Adrenal gland (tissue), 12 donors: ENCODE results near the gene AGBL4. TPM values are rescaled to one million over a fixed set of nuclear protein-coding genes. Genes with fewer than 3 reads are reported as not detected.

ENCODE experiments used
- DNase-seq, 7 donors: peaks; one replicate each; pipeline ENCODE4 v3.0.0-alpha.2; 2019 to 2020
- H3K27ac ChIP-seq, 5 donors: fragments of 200-600 bp; sonication (generic) in 4 of 5; 1 replicate in 3 of 5; 2 replicates in 2 of 5; pipeline versions ENCODE4 v1.5.1 to v1.8.0; 2016 to 2020; ENCODE audit warnings: mild to moderate bottlenecking in 1 of 5
- H3K27me3 ChIP-seq: fragments of 200-600 bp; 2 replicates; pipeline ENCODE4 v1.8.0; 2021
- H3K36me3 ChIP-seq, 2 donors: fragments of 200-600 bp; replicated peaks in 1 of 2; 1 replicate in 1 of 2; 2 replicates in 1 of 2; pipeline versions ENCODE4 v1.5.1 to v1.8.0; 2018 to 2022
- H3K4me1 ChIP-seq, 2 donors: fragments of 200-600 bp; replicated peaks in 1 of 2; 1 replicate in 1 of 2; 2 replicates in 1 of 2; pipeline versions ENCODE4 v1.5.1 to v1.8.0; 2018 to 2021
- H3K4me3 ChIP-seq, 4 donors: fragments of 200-600 bp; sonication (generic) in 3 of 4; one replicate each; pipeline ENCODE4 v1.5.1; 2016 to 2018
- H3K9me3 ChIP-seq, 3 donors: fragments of 200-600 bp; sonication (generic) in 1 of 3; replicated peaks in 1 of 3; 1 replicate in 2 of 3; 2 replicates in 1 of 3; pipeline versions ENCODE4 v1.5.1 to v1.8.0; 2016 to 2021
- POLR2A ChIP-seq, 2 donors: fragments of 450-650 bp; IDR thresholded peaks; one replicate each; pipeline ENCODE4 v1.6.1; 2017; ENCODE audit warnings: antibody characterized with exemption in 2 of 2, mild to moderate bottlenecking in 2 of 2, moderate library complexity in 1 of 2
- WGBS, 4 donors: extraction: QIAGEN DNeasy Blood & Tissue Kit in 2 of 4; methylation state at CpG; one replicate each; pipeline versions ENCODE4 v1.1.5 to v1.1.7; 2013 to 2017; 5-methylcytosine and 5-hydroxymethylcytosine counted together
- intact Hi-C, 2 donors: fragments of 100-400 bp; cut with DNase I; formaldehyde crosslinking; loops; one replicate each; pipeline versions ENCODE4 v1.14.1 to v1.15.0; 2022 to 2023
- polyA plus RNA-seq, 3 donors: library from polyadenylated mRNA; stranded (reverse); fragments of 200-250 nt in 2 of 3; fragments of 350-450 nt in 1 of 3; fragmentation: Illumina TruSeq in 1 of 3; extraction: RNeasy Lipid Tissue Mini Kit (QIAGEN cat#74804) in 1 of 3; gene quantifications; one replicate each; pipeline ENCODE4 v1.2.3, GENCODE V29; 2013 to 2014
- total RNA-seq, 9 donors: library from RNA; depleted of rRNA in 4 of 9; stranded (reverse); fragments of >200 nt in 4 of 9; fragments of 120-200 nt in 1 of 9; fragmentation: NEBNext Ultra II Directional in 1 of 9; extraction: Animal tissue kit (Norgen Biotek cat#: 25700) in 1 of 9; gene quantifications; one replicate each; pipeline versions ENCODE4 v1.1.0 to v1.2.4, GENCODE V29; 2013 to 2023
- TF ChIP-seq, protein P1 (sequence below), 6 experiments: fragments of 450-650 bp in 4 of 6; fragments of 200-600 bp in 2 of 6; sonication (generic) in 1 of 6; IDR thresholded peaks; 1 replicate in 5 of 6; 2 replicates in 1 of 6; pipeline versions ENCODE4 v1.5.1 to v1.8.0; 2016 to 2021; ENCODE audit warnings: antibody characterized with exemption in 6 of 6, mild to moderate bottlenecking in 2 of 6, moderate library complexity in 1 of 6
- donor health status: healthy with polysubstance abuse.
- donor health status: Bipolar disorder and iron deficiency.
- donor health status: DM: yes; HTN: yes; CAD: no.
- donor health status: DM: no; HTN: no; CAD: no.
- donor health status: DM: no; HTN: no; CAD: no.
- donor health status: DM: yes; HTN: yes; CAD: no.

AGBL4 gene
- total and polyA plus RNA-seq, 12 donors: 0.10 to 1.9 (median 0.80) TPM; not detected in 2

DNA sequence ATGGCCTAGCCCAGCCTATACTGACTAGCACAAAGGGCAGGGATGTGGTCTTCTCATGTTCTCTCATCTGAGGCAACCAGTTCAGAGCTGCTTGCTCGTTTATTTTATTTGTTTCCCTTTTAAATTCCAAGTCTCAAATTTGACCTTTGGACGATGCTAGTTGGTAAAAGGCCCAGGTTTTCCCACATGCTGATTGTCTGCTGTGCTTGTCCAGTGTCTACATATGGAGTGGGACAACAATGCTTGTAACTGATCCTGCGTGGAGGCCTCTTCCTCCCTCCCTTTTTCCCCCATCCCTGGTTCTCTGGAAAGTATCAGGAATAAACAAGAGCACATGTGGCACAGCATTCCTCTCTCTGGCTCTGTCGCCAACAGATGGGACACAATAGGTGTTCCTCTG, 1213.0 kb downstream of the AGBL4 start:
- TF ChIP-seq, protein P1, sequence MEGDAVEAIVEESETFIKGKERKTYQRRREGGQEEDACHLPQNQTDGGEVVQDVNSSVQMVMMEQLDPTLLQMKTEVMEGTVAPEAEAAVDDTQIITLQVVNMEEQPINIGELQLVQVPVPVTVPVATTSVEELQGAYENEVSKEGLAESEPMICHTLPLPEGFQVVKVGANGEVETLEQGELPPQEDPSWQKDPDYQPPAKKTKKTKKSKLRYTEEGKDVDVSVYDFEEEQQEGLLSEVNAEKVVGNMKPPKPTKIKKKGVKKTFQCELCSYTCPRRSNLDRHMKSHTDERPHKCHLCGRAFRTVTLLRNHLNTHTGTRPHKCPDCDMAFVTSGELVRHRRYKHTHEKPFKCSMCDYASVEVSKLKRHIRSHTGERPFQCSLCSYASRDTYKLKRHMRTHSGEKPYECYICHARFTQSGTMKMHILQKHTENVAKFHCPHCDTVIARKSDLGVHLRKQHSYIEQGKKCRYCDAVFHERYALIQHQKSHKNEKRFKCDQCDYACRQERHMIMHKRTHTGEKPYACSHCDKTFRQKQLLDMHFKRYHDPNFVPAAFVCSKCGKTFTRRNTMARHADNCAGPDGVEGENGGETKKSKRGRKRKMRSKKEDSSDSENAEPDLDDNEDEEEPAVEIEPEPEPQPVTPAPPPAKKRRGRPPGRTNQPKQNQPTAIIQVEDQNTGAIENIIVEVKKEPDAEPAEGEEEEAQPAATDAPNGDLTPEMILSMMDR (IDR thresholded peaks at IDR 0.05): no peak
- TF ChIP-seq POLR2A (IDR thresholded peaks at IDR 0.05): no peak
- Histone ChIP-seq H3K4me1 (peaks cover 3 to 12% of the 10 kb centered on the region in 2 donors), H3K27me3 (no peaks in the 10 kb centered on the region), H3K4me3 (no peak overlapping the region), H3K27ac (no peak overlapping the region), H3K9me3 (no peaks in the 10 kb centered on the region), H3K36me3 (no peaks in the 10 kb centered on the region)
- WGBS, 4 donors: 60 to 71% (median 69%) methylated on average over 4 of the region's 4 CpGs
- intact Hi-C loops: no loop called here
- DNase-seq: no peak

DNA sequence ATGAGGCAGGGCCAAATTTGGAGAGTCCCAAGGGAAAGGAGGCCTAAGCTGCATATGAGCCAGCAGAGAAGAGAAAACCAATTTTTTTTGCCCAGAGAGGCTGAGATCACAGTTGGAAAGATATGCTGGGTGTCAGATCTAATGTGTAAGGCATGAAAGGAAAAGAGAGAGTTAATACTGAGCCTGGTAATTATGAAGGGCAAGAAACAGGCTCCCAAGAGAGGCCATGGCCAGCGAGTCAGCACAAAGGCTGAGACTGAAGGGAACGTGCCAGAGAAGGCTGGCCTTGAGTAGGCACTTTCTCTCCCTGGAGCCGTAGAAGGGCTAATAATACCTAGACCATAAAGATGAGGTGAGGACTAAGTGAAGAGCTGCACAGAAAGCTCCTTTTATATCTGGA, 1215.3 kb downstream of the AGBL4 start:
- intact Hi-C loops: no loop called here
- 28 to 40% (median 36%) methylated on average over 3 of the region's 3 CpGs for WGBS, 4 donors

DNA sequence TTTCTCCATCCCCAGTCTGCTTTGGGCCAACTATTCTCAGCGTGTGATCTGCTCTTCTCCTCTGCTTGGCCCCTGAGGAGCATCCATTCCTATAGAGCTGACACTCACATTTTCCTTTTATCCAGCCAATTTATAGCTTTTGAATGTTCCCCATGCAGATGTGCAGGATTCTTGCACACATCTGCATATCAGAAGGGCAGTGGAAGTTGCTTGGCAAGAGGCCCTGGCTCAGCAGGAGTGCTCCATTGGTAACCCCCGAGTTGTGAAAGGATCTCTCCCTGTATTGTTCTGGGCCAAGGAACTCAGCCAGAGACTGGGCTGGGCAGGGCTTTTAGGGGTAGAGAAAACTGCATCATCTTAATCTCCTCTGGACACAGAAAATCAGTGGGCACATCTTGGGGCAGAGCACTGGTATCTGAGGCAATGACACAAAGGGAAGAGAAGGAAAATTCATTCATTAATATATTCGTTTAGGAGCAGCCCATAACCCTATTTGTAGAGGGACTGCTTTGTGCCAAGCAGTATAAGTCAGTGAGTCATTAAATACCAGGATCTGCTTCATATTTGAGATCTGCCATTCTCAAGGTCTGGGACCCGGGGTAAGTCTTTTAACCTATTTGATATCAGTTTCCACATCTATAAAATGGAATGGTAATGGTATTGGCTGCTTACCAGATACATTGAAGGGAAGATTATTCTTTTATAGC, 1216.0 kb downstream of the AGBL4 start:
- intact Hi-C loops: no loop called here
- TF ChIP-seq POLR2A (IDR thresholded peaks at IDR 0.05): no peak
- TF ChIP-seq, protein P1 (IDR thresholded peaks at IDR 0.05): no peak
- Histone ChIP-seq H3K36me3 (no peaks in the 10 kb centered on the region), H3K4me1 (peaks cover 3 to 12% of the 10 kb centered on the region in 2 donors), H3K9me3 (no peaks in the 10 kb centered on the region), H3K27ac (no peak overlapping the region), H3K4me3 (no peak overlapping the region), H3K27me3 (no peaks in the 10 kb centered on the region)
- peak in 3 of 7 donors; percentile 13 to 19 (median 16) for DNase-seq
- whole genome bisulfite sequencing, 4 donors: 45 to 59% (median 49%) methylated on average over 4 of the region's 4 CpGs

More for the DNA sequence above, 1215.3 kb downstream of the AGBL4 start:
- TF ChIP-seq, protein P1 (IDR thresholded peaks at IDR 0.05): no peak
- Histone ChIP-seq H3K4me3 (no peak overlapping the region), H3K9me3 (no peaks in the 10 kb centered on the region), H3K27me3 (no peaks in the 10 kb centered on the region), H3K27ac (no peak overlapping the region), H3K4me1 (peaks cover 3 to 12% of the 10 kb centered on the region in 2 donors), H3K36me3 (no peaks in the 10 kb centered on the region)
- peak in 5 of 7 donors; percentile 16 to 37 (median 22) for DNase-seq

DNA sequence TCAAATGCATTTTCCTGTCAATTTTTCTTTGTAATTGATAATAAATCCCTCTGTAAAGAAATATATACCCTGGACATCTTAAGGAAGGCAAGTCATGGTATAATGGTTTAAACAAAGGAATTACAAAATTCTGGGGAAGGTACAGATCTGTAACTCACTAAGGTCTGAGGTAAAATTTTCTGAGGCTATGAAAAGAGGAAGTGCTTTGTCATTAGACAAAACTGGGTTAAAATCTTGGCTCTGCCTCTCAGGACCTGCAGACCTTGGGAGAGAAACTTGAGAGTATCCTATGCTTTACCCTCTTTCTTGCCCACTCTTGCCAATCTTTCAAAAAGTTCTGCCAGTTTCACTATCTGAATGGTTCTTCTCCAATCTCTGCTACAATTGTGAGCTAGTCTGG, 1220.3 kb downstream of the AGBL4 start:
- Histone ChIP-seq H3K9me3 (no peaks in the 10 kb centered on the region), H3K27ac (no peak overlapping the region), H3K27me3 (no peaks in the 10 kb centered on the region), H3K4me1 (peaks cover 3 to 8% of the 10 kb centered on the region in 2 donors), H3K4me3 (no peak overlapping the region), H3K36me3 (no peaks in the 10 kb centered on the region)
- no peak for TF ChIP-seq POLR2A (IDR thresholded peaks at IDR 0.05)
- TF ChIP-seq, protein P1 (IDR thresholded peaks at IDR 0.05): no peak
- intact Hi-C loops: no loop called here
- DNase-seq: no peak
